WTC11 (cell line): Measurements from ENCODE around the gene EPHB6. TPM values are rescaled to one million over a fixed set of nuclear protein-coding genes. Genes with fewer than 3 reads are reported as not detected.

Experiments
- ATAC-seq: fragments of 200-7000 bp; cut with Tn5 transposase; 2 replicates; pipeline ENCODE4 v1.10.0; 2021; ENCODE audit warnings: mild to moderate bottlenecking, moderate library complexity
- CTCF ChIA-PET: fragments of 300-600 bp; sonication (Branson Sonifier 250); formaldehyde crosslinking; loops from one replicate; lab custom pipeline; 2021; ENCODE audit warnings: antibody characterized with exemption; lab: Charles Lee
- POLR2A ChIA-PET: fragments of 350-600 bp; sonication (Branson Sonifier 250); formaldehyde crosslinking; loops from one replicate; lab custom pipeline; 2021; ENCODE audit warnings: antibody characterized with exemption; lab: Charles Lee
- DNase-seq: peaks from one replicate; pipeline ENCODE4 v3.0.0; 2021; ENCODE audit warnings: low spot score
- H3K27ac Mint-ChIP-seq: 2 replicates; pipeline ENCODE4 v1.8.0; 2021; ENCODE audit warnings: mixed read lengths
- H3K27me3 Mint-ChIP-seq: 2 replicates; pipeline ENCODE4 v1.8.0; 2021; ENCODE audit warnings: low read depth, mild to moderate bottlenecking, moderate library complexity, mixed read lengths
- H3K36me3 Mint-ChIP-seq: 2 replicates; pipeline ENCODE4 v1.8.0; 2021; ENCODE audit warnings: mixed read lengths
- H3K4me1 Mint-ChIP-seq: 2 replicates; pipeline ENCODE4 v1.8.0; 2022; ENCODE audit warnings: mixed read lengths
- H3K4me3 Mint-ChIP-seq: 2 replicates; pipeline ENCODE4 v1.8.0; 2021; ENCODE audit warnings: mild to moderate bottlenecking, moderate library complexity, mixed read lengths
- H3K9me3 Mint-ChIP-seq: 2 replicates; pipeline ENCODE4 v1.8.0; 2021; ENCODE audit warnings: mixed read lengths
- AR ChIP-seq: fragments of 250-450 bp; sonication (Bioruptor Pico); IDR thresholded peaks from 2 replicates; pipeline ENCODE4 v1.9.0; 2021; ENCODE audit warnings: mild to moderate bottlenecking
- ATF1 ChIP-seq: sonication (generic); formaldehyde crosslinking; IDR thresholded peaks from 2 replicates; pipeline ENCODE4 v1.8.1; 2023; ENCODE audit warnings: mild to moderate bottlenecking, moderate library complexity, missing genetic modification reagents
- ATF3 ChIP-seq: sonication (generic); formaldehyde crosslinking; conservative IDR thresholded peaks from 2 replicates; pipeline ENCODE4 v1.8.1; 2022; ENCODE audit warnings: mild to moderate bottlenecking, missing genetic modification reagents
- CDX4 ChIP-seq: fragments of 250-450 bp; sonication (Bioruptor Pico); IDR thresholded peaks from 2 replicates; pipeline ENCODE4 v1.9.0; 2021; ENCODE audit warnings: moderate library complexity, mild to moderate bottlenecking, inconsistent platforms, borderline replicate concordance
- CREB1 ChIP-seq: sonication (generic); formaldehyde crosslinking; IDR thresholded peaks from 2 replicates; pipeline ENCODE4 v1.8.0; 2023; ENCODE audit warnings: mild to moderate bottlenecking, missing genetic modification reagents
- E2F4 ChIP-seq: sonication (generic); formaldehyde crosslinking; IDR thresholded peaks from 2 replicates; pipeline ENCODE4 v1.8.1; 2022; ENCODE audit warnings: low read depth, mild to moderate bottlenecking, moderate library complexity, missing genetic modification reagents, borderline replicate concordance
- EMX1 ChIP-seq: fragments of 250-450 bp; sonication (Bioruptor Pico); IDR thresholded peaks from 2 replicates; pipeline ENCODE4 v1.8.0; 2021; ENCODE audit warnings: mild to moderate bottlenecking
- HMGA2 ChIP-seq: fragments of 250-450 bp; sonication (Bioruptor Pico); IDR thresholded peaks from 2 replicates; pipeline ENCODE4 v1.4.0; 2021; ENCODE audit warnings: mild to moderate bottlenecking, moderate library complexity
- IRF1 ChIP-seq: sonication (generic); formaldehyde crosslinking; IDR thresholded peaks from 2 replicates; pipeline ENCODE4 v1.8.0; 2023; ENCODE audit warnings: missing genetic modification reagents
- JUN ChIP-seq: sonication (generic); formaldehyde crosslinking; IDR thresholded peaks from 2 replicates; pipeline ENCODE4 v1.8.0; 2023; ENCODE audit warnings: mild to moderate bottlenecking, missing genetic modification reagents
- KAT7 ChIP-seq: sonication (generic); formaldehyde crosslinking; IDR thresholded peaks from 2 replicates; pipeline ENCODE4 v1.8.1; 2023; ENCODE audit warnings: missing genetic modification reagents, mild to moderate bottlenecking, borderline replicate concordance
- MLX ChIP-seq: sonication (generic); formaldehyde crosslinking; IDR thresholded peaks from 2 replicates; pipeline ENCODE4 v1.8.1; 2023; ENCODE audit warnings: mild to moderate bottlenecking, missing genetic modification reagents, moderate library complexity
- MXD4 ChIP-seq: fragments of 250-450 bp; sonication (Bioruptor Pico); IDR thresholded peaks from 2 replicates; pipeline ENCODE4 v1.8.0; 2021; ENCODE audit warnings: mild to moderate bottlenecking, moderate library complexity, borderline replicate concordance
- PRRX2 ChIP-seq: fragments of 250-450 bp; sonication (Bioruptor Pico); IDR thresholded peaks from 2 replicates; pipeline ENCODE4 v1.8.0; 2021; ENCODE audit warnings: mild to moderate bottlenecking
- RORB ChIP-seq: fragments of 250-450 bp; sonication (Bioruptor Pico); IDR thresholded peaks from 2 replicates; pipeline ENCODE4 v1.9.0; 2021; ENCODE audit warnings: mild to moderate bottlenecking
- TEAD4 ChIP-seq: sonication (generic); formaldehyde crosslinking; IDR thresholded peaks from 2 replicates; pipeline ENCODE4 v1.8.0; 2022; ENCODE audit warnings: mild to moderate bottlenecking, missing genetic modification reagents
- USF2 ChIP-seq: sonication (generic); formaldehyde crosslinking; IDR thresholded peaks from 2 replicates; pipeline ENCODE4 v1.8.1; 2023; ENCODE audit warnings: mild to moderate bottlenecking, missing genetic modification reagents, moderate library complexity
- ZBTB43 ChIP-seq: sonication (generic); formaldehyde crosslinking; IDR thresholded peaks from 2 replicates; pipeline ENCODE4 v1.8.1; 2023; ENCODE audit warnings: mild to moderate bottlenecking, missing genetic modification reagents
- ZNF232 ChIP-seq: sonication (generic); formaldehyde crosslinking; IDR thresholded peaks from 2 replicates; pipeline ENCODE4 v1.8.0; 2022; ENCODE audit warnings: mild to moderate bottlenecking, missing genetic modification reagents
- ZNF281 ChIP-seq: sonication (generic); formaldehyde crosslinking; IDR thresholded peaks from 2 replicates; pipeline ENCODE4 v1.8.0; 2023; ENCODE audit warnings: mild to moderate bottlenecking, missing genetic modification reagents
- ZNF423 ChIP-seq: fragments of 250-450 bp; sonication (Bioruptor Pico); IDR thresholded peaks from 2 replicates; pipeline ENCODE4 v2.1.2; 2022; ENCODE audit warnings: mild to moderate bottlenecking, moderate library complexity
- ZNF671 ChIP-seq: fragments of 250-450 bp; sonication (Bioruptor Pico); IDR thresholded peaks from 2 replicates; pipeline ENCODE4 v1.8.0; 2021; ENCODE audit warnings: mild to moderate bottlenecking
- total RNA-seq: library from RNA; stranded (reverse); gene quantifications from 3 replicates; pipeline ENCODE4 v1.2.3, GENCODE V29; 2021

Gene EPHB6
- total RNA-seq, 1 experiment from 2014 or later: 15.1 TPM

- Mint-ChIP-seq H3K9me3 (no peaks in the 10 kb centered on the region), H3K27me3 (peaks cover 18% of the 10 kb centered on the region), H3K27ac (no peak overlapping the region), H3K4me1 (peaks cover 55% of the 10 kb centered on the region), H3K4me3 (no peak overlapping the region), H3K36me3 (no peaks in the 10 kb centered on the region)
- ChIA-PET POLR2A (interaction anchor here (1.0 kb wide), 1 partner anchor 10 kb away, joined by 5 read pairs; no protein-coding TSS in a partner anchor), CTCF (interaction anchor here (0.8 to 2.3 kb wide), 7 partner anchors 10 to 470 kb away, joined by 3 to 15 read pairs (median 5); no protein-coding TSS in a partner anchor)
- no peak for TF ChIP-seq TEAD4
- TF ChIP-seq ZNF281: no peak
- no peak for TF ChIP-seq USF2 (CRISPR knock-in tag)
- TF ChIP-seq ATF3 (CRISPR knock-in tag): no peak
- no peak for TF ChIP-seq ATF1 (CRISPR knock-in tag)
- TF ChIP-seq JUN (CRISPR knock-in tag): no peak
- no peak for TF ChIP-seq RORB (CRISPR knock-in tag)
- no peak for TF ChIP-seq ZNF232 (CRISPR knock-in tag)
- TF ChIP-seq HMGA2 (CRISPR knock-in tag): no peak
- no peak for TF ChIP-seq MXD4
- no peak for TF ChIP-seq EMX1
- no peak for TF ChIP-seq MLX
- DNase-seq (no peak), ATAC-seq (no peak)
Measured at GRCh38 chr7:142808802-142809583, 45.9 kb upstream of the EPHB6 start.

- H3K27me3 Mint-ChIP-seq: peaks cover 15% of the 10 kb centered on the region
- no peak overlapping the region for H3K27ac Mint-ChIP-seq
- no peaks in the 10 kb centered on the region for H3K9me3 Mint-ChIP-seq
- ChIA-PET CTCF (interaction anchor here (1.0 to 6.3 kb wide), 5 partner anchors 12 to 206 kb away, joined by 5 to 94 read pairs (median 30); no protein-coding TSS in a partner anchor), POLR2A (interaction anchor here (1.1 kb wide), 1 partner anchor 16 kb away, joined by 3 read pairs; no protein-coding TSS in a partner anchor)
- H3K4me1 Mint-ChIP-seq: peaks cover 55% of the 10 kb centered on the region
- no peaks in the 10 kb centered on the region for H3K36me3 Mint-ChIP-seq
- DNase-seq: no peak
- no peak overlapping the region for H3K4me3 Mint-ChIP-seq
- no peak for ATAC-seq
- TF ChIP-seq MXD4 (no peak), KAT7 (CRISPR knock-in tag) (no peak), CREB1 (CRISPR knock-in tag) (no peak), E2F4 (CRISPR knock-in tag) (no peak), PRRX2 (no peak), CDX4 (CRISPR knock-in tag) (no peak), JUN (CRISPR knock-in tag) (no peak), AR (no peak), MLX (no peak), IRF1 (CRISPR knock-in tag) (no peak), ZNF671 (no peak), HMGA2 (CRISPR knock-in tag) (no peak), ZBTB43 (no peak), ZNF423 (no peak)
Measured at GRCh38 chr7:142809671-142810070, 45.2 kb upstream of the EPHB6 start.
